Measurements from ENCODE around the gene MYL2. TPM values are rescaled to one million over a fixed set of nuclear protein-coding genes. Genes with fewer than 3 reads are reported as not detected.
A peak's percentile ranks its signal among the peaks of the same experiment; 100 is the strongest.

MYL2 gene
- total and polyA plus RNA-seq, 8 donors: 2.0 to 3.0 (median 2.2) TPM; not detected in 5

DNA sequence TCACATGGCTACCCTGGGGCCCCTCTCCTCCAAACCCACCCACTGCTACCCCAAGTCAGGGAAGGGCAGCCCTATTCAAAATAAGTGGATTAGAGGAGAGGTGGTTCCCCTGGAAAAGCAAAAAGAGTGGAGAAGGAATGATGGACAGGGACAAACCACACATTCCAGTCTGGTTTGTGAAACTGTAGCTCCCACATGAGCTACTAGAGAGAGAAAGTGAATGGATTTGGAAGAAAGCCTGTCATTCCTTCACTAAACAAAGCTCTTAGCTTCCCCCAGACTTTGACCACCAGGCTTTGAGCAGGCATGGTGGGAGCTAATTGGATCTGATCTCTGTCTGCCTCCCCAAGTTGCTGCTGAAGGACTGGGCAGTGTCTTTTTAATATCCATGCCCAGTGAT, 45.6 kb downstream of the MYL2 start:
- peaks cover 0 to 7% of the 10 kb centered on the region in 2 donors for H3K27me3 ChIP-seq
- ATAC-seq (no peak), DNase-seq (no peak)
- no peaks in the 10 kb centered on the region for H3K36me3 ChIP-seq
- no peak overlapping the region for H3K27ac ChIP-seq
- intact Hi-C loops (cut with DNase I): no loop called here
- TF ChIP-seq, protein P1, sequence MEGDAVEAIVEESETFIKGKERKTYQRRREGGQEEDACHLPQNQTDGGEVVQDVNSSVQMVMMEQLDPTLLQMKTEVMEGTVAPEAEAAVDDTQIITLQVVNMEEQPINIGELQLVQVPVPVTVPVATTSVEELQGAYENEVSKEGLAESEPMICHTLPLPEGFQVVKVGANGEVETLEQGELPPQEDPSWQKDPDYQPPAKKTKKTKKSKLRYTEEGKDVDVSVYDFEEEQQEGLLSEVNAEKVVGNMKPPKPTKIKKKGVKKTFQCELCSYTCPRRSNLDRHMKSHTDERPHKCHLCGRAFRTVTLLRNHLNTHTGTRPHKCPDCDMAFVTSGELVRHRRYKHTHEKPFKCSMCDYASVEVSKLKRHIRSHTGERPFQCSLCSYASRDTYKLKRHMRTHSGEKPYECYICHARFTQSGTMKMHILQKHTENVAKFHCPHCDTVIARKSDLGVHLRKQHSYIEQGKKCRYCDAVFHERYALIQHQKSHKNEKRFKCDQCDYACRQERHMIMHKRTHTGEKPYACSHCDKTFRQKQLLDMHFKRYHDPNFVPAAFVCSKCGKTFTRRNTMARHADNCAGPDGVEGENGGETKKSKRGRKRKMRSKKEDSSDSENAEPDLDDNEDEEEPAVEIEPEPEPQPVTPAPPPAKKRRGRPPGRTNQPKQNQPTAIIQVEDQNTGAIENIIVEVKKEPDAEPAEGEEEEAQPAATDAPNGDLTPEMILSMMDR (IDR thresholded peaks at IDR 0.05): no peak
- H3K9me3 ChIP-seq: no peaks in the 10 kb centered on the region
- no peaks in the 10 kb centered on the region for H3K4me1 ChIP-seq
- no peak overlapping the region for H3K4me3 ChIP-seq

DNA sequence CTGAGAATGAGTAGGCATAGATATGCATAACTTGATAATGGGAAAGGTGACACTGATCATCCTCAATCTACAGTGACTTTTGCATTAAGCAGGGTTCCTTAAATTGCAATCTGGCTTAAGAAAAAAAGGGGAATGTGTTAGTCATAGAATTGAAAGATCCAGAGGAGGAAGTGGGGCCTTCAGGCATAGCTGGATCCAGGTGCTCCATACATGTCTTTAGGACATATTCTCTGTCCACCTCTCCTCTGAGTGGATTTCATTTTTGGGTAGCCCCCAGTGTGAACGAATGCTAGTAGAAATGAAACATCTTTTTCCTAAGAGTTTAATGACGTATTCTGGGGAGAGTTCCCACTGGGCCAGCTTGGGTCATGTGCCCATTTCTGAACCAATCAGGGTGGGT, 46.0 kb downstream of the MYL2 start:
- TF ChIP-seq, protein P1 (IDR thresholded peaks at IDR 0.05): no peak
- H3K27ac ChIP-seq: no peak overlapping the region
- H3K27me3 ChIP-seq: peaks cover 0 to 7% of the 10 kb centered on the region in 2 donors
- H3K36me3 ChIP-seq: no peaks in the 10 kb centered on the region
- H3K9me3 ChIP-seq: no peaks in the 10 kb centered on the region
- H3K4me3 ChIP-seq: no peak overlapping the region
- ATAC-seq: no peak
- intact Hi-C loops (cut with DNase I): no loop called here
- no peaks in the 10 kb centered on the region for H3K4me1 ChIP-seq
- no peak for DNase-seq

DNA sequence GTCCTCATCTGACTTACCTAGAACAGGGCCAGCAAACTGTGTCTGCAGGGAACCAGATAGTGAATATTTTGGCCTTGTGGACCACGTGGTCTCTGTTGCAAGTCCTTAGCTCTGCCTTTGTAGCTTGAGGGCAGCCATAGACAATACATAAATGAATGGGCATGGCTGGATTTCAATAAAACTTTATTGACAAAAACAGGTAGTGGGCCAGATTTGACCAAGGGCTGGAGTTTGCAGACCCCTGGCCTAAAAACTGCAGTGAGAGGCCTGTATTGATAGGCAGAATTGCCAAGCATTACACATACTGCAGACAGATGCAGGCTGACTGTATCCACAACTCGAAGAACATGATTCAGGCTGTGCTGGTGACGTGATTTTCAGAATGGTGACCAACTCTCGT, 48.3 kb downstream of the MYL2 start:
- no peak for ATAC-seq
- Histone ChIP-seq H3K27ac (no peak overlapping the region), H3K36me3 (no peaks in the 10 kb centered on the region), H3K9me3 (no peaks in the 10 kb centered on the region), H3K4me1 (peaks cover 0 to 7% of the 10 kb centered on the region in 2 donors), H3K4me3 (no peak overlapping the region), H3K27me3 (no peaks in the 10 kb centered on the region)
- TF ChIP-seq, protein P1 (IDR thresholded peaks at IDR 0.05): no peak
- intact Hi-C loops (cut with DNase I): no loop called here
- DNase-seq: no peak

DNA sequence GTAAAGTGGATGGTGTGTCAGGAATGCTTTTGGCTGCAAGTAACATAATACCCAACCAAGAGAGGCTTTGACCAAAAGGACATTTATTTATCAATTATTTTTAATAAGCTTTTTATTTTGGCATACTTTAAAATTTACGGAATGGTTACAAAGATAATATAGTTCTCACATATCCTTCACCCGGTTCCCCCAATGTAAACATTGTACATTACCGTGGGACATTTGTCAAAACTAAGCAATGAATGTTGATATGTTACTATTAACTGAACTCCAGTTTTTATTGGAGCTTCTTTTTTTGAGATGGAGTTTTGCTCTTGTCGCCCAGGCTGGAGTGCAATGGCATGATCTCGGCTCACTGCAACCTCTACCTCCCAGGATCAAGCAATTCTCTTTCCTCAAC, 50.6 kb downstream of the MYL2 start:
- Histone ChIP-seq H3K27ac (no peak overlapping the region), H3K4me3 (no peak overlapping the region), H3K4me1 (peaks cover 0 to 7% of the 10 kb centered on the region in 2 donors), H3K27me3 (no peaks in the 10 kb centered on the region), H3K9me3 (no peaks in the 10 kb centered on the region), H3K36me3 (no peaks in the 10 kb centered on the region)
- ATAC-seq: no peak
- no peak for DNase-seq
- intact Hi-C loops (cut with DNase I): no loop called here
- TF ChIP-seq, protein P1 (IDR thresholded peaks at IDR 0.05): no peak

DNA sequence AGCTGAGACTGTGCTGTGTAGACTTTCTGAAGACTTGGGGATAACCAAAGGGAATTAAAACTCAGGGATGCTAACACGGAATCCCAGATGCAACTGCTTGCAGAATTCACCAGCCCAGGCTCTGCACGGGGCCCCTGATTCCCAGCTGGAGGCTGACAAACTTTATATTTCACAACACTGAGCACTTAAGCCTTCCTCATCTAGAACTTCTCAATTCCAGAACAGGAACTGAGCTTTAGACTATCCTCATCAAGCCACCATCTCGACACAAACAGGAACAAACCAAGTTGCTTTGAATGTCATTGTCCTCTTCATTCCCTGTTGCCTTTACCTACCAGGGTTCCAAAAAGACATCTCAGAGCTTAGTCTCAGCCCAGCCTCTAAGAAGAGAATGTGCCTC, 51.4 kb downstream of the MYL2 start:
- TF ChIP-seq, protein P1 (IDR thresholded peaks at IDR 0.05): no peak
- Histone ChIP-seq H3K27me3 (no peaks in the 10 kb centered on the region), H3K4me3 (no peak overlapping the region), H3K36me3 (no peaks in the 10 kb centered on the region), H3K27ac (no peak overlapping the region), H3K9me3 (no peaks in the 10 kb centered on the region), H3K4me1 (peaks cover 0 to 7% of the 10 kb centered on the region in 2 donors)
- intact Hi-C loops (cut with DNase I): no loop called here
- DNase-seq (no peak), ATAC-seq (peak; percentile 66)

Data from left lung (tissue), 10 donors.